IPS-NIHi11 (cell line): ENCODE data around the gene KBTBD12.

ENCODE experiments used
- DNase-seq: peaks from one replicate; pipeline ENCODE4 v3.0.0; 2012; ENCODE audit warnings: mixed read lengths, low spot score

KBTBD12 gene

GRCh38 chr3:128014548-128014947 is 99.5 kb downstream of the KBTBD12 start:
- no peak for DNase-seq

DNA sequence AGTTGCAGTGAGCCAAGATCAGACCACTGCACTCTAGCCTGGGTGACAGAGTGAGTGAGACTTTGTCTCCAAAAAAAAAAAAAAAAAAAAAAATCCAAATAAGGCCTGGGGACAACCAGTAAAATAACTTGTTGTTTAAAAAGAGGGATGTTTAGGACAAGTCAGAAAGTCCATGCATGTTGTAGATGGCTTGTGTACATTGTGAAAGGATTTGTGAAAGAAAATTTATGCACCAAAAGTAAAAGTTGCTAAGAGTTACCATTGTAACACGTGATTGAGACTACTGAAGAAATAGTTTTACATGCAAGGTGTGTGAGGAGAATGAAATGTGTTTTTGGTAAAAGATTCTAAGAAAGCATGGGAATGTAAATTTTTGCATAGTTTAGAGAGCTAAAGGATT is 101.5 kb downstream of the KBTBD12 start:
- DNase-seq: no peak

DNA sequence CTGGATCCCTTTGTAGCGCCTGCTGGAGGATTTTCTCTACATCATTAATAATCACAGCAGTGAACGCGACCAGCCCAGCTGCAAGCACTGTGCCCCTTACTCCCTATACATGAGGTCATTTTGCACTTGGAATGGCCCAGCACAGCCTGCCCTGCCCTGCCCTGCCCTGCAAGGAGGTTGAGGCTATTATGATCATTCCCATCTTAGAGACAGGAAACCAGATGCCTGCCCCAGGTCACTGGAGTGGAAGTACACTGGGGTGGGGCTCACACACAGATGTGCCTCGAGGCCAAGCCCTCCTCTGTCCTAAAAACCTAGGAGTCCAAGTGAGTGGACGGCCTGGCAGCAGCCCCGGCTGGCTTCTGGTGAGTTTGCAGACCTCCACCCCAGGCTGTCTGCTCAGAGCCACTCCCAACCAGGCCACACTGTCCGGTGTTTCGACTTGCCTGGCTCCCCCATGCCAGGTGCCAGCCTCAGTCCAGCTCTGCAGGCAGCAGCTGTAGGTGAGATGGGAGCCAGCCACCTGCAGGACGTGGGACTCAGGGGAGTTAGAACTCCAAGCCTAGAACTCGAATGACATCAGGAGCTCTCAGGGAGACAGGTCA is 106.8 kb downstream of the KBTBD12 start:
- no peak for DNase-seq

GRCh38 chr3:128033102-128033501 is 118.1 kb downstream of the KBTBD12 start:
- no peak for DNase-seq

DNA sequence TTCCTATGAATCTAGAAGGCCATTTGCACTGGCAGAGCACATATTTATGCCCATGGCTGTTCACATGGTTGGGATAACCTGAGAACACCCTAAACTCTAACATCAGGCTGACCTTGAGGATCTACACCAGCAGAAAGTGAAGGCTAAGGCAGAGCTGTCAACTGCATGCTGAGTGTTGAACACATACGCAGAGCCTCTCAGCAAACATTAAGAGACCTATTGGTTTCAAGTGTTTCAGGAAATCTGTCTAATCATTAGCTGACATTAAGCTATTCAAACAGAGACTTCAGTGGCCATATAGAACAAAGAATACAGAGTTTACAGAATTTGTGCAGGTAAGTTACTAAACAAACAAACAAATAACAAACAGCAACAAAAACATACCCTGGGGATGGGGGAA is 121.1 kb downstream of the KBTBD12 start:
- no peak for DNase-seq
